ENCODE measurements around the gene ANKS3.
"Not testable (repeated sequence)": the region's sequence is repeated elsewhere in the genome, so short reads cannot be mapped to it uniquely, and the experiment has no call there.

Gene ANKS3

GRCh38 chr16:4666537-4667202, 67.4 kb downstream of the ANKS3 start:
- DNase-seq: no peak

GRCh38 chr16:4664538-4665418, 69.3 kb downstream of the ANKS3 start:
- peak in 1 of 14 donors; percentile 34 for DNase-seq

DNA sequence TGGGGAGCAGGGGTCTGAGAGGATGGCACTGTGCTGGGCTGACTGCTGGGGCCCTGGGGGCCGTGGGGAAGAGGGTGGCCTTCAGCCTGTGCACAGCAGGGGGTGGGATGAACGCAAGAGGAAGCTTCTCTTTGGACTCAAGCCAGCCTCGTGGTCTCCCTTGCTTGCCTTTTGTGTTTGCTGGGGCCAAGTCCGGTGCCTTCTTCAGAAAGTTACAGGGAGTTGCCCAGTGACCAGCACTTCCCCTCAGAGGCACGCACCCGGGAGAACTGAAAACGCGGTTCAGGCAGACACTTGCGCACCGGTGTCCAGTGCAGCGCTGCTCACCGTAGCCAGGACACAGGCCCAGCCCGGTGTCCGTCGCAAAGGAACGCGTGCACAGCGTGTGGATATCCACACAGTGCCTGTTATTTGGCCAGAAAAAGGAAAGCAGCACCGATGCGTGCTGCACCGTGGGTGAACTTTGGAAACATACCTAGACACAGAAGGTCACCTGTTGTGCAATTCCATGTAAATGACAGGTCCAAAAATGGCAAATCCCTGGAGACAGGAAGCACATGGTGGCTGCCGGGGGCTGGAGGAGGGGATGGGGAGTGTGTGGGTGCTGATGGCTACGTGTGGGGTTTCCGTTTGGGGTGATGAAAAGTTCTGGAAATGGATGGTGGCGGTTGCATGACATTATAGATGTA, 70.2 kb downstream of the ANKS3 start:
- DNase-seq: peak in 12 of 14 donors; percentile 27 to 83 (median 62)

- peak in 2 of 14 donors; percentile 34 to 83 for DNase-seq
Observed at GRCh38 chr16:4663465-4663776, 70.7 kb downstream of the ANKS3 start.

DNA sequence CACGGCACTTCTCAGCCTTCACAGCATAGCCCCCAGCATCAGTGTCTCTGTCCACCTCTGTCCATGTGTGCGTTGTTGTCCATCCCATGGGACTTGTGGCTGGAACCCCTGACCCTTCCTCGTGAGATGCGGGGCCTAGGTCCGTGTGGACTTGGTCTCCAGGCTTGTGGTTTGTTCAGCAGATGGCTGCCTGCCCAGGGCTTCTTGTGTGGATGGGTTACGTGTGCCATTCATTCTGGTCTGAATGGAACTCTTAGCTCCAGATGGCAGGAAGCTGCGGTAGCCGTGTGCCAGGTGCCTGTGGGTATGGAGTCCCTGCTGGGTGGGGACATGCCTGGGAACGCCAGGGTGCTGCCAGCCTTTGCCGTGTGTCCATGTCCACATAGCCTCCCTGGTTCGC, 72.4 kb downstream of the ANKS3 start:
- peak in 8 of 14 donors; percentile 29 to 67 (median 41) for DNase-seq

GRCh38 chr16:4660454-4661007, 73.5 kb downstream of the ANKS3 start:
- peak in 5 of 14 donors; percentile 11 to 69 (median 33) for DNase-seq

DNA sequence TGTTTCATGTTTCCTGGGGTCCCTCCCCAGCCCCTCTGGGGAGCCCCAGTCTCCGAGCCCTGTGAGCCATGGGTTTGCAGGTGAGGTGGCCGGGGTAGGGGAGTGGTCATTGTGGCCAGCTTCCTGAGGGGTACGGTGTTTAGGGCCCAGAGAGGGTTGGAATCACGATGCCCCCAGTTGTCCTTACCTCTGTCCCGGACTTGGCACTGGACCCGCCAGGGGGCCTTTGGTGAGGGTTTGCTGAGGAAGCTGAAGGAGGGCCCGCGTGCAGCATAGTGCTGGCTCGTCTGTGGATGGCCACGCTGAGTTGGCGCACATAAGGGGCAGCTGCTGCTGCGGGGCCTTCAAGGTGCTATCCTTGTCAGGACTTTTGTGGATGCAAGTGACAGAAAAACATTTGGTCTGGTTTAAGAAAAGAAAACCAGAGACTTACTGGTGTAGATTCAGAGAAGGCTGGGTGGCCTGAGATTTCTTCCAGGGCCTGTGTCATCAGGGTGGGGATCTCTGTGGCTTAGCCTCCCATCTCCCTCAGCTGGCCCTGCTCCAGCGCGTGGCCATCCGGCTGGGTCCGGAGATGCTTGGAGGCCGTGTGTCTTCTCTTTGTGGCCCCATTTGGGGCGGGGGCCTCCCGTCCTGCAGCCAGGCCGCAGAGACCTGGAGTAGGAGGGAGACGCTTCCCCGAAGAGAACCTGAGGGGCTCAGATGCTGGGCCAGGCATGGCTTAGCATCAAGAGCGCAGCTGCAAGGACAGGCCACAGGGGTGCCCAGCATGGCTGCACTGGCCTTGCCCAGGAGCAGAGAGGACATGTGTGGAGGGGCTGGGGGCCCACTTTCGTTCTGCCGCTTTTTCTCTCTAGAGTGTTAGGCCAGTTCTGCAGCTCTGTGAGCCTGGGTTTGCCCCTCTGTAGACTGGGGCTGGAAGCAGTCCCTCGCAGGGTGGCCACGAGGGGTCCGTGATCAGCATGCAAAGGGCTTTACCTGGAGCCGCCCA, 74.4 kb downstream of the ANKS3 start:
- no peak for DNase-seq

- DNase-seq: no peak
Observed at GRCh38 chr16:4656695-4657686, 77.1 kb downstream of the ANKS3 start.

- no peak for DNase-seq
Observed at GRCh38 chr16:4656221-4656620, 77.8 kb downstream of the ANKS3 start.

- no peak for DNase-seq
Observed at GRCh38 chr16:4655801-4656200, 78.3 kb downstream of the ANKS3 start.

DNA sequence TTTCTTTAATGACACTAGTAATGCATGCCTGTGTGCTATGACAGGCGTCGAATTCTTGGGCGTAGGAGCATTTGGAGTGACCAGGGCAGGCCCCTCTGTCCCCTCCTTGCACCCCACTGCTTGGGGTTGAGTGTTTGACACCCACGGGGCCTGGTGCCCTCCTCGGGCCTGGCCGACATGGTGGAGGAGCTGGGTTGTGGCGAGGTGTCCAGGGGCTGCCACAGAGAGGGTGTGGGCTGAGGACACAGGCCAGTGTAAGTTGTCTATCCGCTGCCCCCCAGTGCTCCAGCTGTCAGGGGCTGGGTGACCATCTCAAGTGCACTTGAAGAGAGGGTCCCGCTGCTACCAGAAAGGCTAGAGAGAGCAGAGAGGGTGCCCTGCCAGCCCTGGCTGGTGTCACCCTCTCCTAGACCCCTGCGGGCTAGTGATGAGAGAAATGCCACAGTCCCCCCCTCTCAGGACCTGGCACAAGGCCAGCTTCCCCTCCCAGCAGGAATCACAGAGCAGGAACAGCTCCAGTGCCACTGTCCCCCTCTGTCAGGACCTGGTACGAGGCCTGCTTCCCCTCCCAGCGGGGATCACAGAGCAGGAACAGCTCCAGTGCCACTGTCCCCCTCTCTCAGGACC, 79.0 kb downstream of the ANKS3 start:
- no peak for DNase-seq

- no peak for DNase-seq
Observed at GRCh38 chr16:4654011-4654963, 79.8 kb downstream of the ANKS3 start.

- no peak for DNase-seq
Observed at GRCh38 chr16:4652561-4652960, 81.5 kb downstream of the ANKS3 start.

- no peak for DNase-seq
Observed at GRCh38 chr16:4651827-4652226, 82.2 kb downstream of the ANKS3 start.

- not testable (repeated sequence) for DNase-seq
Observed at GRCh38 chr16:4650443-4651074, 83.5 kb downstream of the ANKS3 start.

- DNase-seq: no peak
Observed at GRCh38 chr16:4649744-4650442, 84.2 kb downstream of the ANKS3 start.

DNA sequence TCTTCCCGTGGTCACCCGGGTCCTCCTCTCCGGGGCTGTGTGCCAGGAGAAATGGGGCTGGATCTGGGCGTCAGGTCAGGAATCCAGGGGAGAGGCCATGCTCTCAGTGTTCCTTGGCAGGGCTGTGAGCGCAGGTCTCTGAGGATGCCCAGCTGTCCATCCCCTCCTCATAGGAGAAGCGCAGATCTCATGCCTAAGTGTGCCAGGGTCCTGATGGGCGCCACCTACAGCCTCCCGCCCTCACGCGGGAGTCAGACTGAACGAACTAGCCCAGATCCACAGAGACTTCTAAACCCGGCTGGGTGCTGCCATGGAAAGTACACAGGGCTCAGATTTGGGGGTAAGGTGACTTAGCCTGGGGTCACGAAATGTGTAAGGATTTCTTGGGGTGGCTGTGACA, 85.2 kb downstream of the ANKS3 start:
- no peak for DNase-seq

- no peak for DNase-seq
Observed at GRCh38 chr16:4647644-4647980, 86.5 kb downstream of the ANKS3 start.

Measured in C1 segment of cervical spinal cord (tissue), 14 donors.